Activated T-helper 9 cell treated with anti-CD3 and anti-CD28 coated beads, Interleukin-2, amount 50 U/mL, for 16 hours (primary cell): ENCODE data around the gene NRXN2.

Source experiments
- DNase-seq: peaks from one replicate; pipeline ENCODE4 v3.0.0-alpha.2; 2020; ENCODE audit warnings: low read depth

The NRXN2 gene

DNA sequence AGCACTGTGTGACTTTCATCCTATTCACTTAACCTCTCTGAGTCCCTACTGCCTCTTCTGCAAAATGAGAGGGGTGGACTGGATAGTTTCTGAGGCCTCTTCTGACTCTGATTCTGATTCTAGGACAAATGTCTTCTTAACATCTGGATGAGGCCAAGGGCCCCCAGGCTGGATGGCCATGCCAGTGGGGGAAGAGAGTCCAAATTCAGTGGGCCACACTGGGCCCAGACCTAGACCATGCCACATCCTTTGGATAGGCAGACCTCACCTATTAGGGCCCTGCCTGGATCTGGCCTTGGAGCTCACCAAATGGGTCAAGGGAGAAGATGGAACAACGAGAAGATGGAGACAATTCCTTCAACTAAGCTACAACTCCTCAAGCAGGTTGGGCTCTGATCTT, 24.6 kb downstream of the NRXN2 start:
- no peak for DNase-seq

DNA sequence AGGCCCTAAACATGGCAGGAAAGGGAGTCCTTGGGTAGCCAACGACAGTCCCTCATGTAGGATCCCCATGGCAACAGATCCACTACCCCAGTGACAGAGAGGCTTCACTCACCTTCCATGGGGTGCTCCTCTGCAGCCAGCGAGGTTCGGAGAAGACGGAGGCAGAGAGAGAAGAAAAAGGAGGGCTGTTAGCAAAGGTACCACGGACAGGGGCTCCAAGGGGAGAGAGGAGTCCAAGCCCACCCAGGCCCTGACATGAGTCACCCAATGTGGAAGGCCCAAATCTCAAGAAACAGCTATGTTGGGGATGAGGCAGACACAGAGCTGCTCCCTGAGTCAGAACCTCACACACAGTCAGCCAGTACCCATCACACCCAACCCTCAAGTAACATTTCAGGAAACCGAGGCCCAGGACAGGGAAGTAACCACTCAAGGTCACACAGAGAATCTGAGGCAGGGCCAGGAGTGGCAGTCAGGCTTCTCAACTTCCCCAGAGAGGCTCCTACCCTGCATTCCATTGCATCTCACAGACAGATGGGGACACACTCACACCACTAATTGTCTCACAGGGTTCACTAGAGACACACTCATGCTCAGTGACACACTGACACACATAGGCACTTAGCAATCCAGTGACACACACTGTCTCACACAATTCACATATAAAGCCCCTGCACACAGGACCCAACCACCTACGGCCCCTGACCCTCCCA, 25.2 kb downstream of the NRXN2 start:
- DNase-seq, result no peak

DNA sequence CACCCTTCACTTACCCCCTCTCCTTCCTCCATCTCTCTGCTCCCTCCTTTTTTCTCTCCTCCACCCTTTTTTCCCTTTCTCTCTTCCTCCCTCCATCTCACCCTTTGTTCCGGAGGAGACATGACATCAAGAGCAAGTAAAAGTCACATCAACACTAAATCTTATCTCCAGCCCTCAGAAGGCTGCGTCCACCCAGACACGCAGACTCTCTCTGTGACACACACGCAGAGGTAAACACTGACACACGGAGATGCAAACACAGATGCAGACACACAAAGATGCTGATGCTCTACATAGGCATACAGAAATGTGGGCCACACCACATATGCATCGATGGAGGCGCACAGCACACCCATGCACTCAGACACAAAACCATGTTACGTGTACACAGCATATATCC, 27.0 kb downstream of the NRXN2 start:
- no peak for DNase-seq

DNA sequence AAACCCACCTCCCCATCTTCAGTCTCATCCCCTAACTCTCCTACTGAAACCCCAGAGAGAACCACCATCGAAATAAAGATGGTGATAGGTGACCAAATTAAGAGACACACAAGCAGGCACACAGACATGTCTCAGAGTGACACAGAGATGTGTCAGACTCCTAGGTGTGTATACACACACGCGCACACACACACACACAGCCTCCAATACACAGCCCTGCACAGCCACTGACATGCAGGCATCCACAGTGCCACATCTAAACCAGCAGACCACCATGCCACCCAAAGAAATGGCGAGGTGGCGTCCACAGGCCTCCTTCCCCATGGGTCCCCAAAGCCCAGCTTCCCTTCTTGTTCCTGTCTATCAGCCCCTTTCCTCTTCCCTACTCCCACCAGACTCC, 27.4 kb downstream of the NRXN2 start:
- no peak for DNase-seq

DNA sequence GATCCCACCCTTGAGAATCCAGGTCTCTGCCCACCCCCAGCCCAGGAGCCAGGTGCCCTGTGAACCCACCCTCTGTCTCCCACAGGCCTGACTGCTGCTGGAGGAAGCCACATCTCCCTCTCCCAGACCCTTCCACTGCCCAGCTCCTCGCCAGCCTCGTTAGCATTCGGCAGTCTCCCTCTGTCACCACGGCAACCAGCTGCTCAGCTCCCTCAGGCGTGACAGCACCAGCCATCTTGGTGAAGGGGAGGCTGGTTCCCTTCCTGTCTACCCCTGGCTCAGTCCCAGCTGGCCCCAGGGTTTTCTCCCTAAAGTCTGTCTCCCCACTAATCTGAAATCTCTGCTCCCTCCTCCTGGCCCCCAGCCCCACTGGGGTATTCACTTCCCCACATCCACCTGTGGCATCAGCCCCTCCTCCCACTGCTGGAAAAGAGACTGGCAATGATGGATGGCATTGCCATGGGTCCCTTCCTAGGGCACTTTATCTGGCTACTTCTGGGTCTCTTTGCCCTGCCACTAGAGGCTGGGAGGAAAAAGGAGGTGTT, 28.1 kb downstream of the NRXN2 start:
- DNase-seq, result no peak

DNA sequence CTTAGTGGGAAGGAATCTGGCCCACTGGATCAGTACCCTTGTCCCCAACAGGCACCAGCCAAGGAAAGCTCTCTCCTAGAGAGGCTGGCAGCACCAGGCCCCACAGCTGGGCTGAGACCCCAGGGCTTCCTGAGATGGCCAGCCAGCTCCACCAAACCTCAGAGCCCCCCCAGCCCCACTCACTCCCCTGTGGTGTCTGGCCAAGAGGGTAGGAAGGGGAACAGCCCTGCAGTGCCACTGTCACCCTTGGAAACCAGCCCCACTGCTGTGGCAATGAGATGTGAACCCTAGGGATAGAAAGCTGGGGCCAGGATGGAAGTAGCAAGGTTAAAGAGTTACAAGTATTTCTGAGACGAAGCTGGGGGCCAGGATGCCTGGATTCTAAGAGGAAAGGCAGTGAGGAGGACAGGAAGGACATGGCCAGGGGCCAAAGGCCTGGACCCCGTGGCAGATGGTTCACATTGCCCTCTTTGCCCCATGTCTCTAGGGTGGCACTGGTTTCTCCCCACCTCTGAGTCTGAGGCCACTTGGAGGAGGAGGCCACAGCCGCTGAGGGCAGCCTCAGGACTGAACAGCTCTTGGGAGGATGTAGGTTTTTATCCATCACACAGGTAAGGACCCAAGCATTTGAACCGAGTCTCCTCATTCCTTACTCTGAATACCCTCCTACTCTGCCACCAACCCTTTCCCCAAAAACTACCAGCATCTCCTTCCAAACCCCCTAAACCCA, 28.8 kb downstream of the NRXN2 start:
- no peak for DNase-seq

DNA sequence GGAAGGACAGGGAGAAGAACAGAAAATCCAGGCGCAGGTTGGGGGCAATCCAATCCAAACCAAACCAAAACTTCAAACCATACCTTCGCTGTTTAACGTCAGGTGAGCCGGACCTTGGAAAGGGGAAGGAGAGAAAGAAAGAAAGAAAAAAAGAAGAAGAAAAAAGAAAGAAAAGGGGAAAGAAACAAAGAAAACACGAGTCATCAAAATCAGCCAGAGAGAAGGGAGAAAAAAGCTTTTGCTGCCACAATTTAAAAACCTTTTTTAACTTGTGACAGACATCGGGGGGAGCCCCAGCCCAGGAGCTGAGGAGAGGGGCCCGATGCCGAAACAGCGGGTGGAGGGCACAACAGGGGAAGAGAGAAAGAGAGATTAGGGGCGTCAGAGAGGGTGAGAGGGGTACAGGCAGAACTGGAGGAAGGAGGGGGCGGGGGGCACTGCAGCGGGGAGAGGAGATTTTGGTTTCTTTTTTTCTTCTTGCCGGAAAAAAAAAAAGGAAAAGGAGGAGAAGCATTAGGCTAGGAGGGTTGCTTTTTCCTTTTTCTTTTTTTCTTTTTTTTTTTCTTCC, 30.1 kb downstream of the NRXN2 start:
- no peak for DNase-seq

DNA sequence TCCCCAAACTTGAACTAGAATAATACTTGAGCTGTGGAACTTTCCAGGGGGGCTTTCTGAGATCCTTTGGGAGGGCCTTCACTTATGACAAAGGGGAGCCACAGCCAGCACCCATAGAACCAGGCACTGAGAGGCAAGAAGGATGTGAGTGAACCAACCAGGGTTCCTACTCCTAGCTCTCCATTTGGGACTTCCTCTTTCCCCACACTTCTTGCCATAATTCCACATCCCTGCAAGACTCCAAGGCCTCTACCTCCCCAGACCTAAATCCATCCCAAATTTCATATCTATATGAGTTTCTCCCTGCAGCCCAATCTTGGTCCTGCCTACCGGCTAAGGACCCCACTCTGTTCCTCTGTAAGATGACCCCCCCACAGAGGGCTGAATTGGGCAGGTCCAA, 31.5 kb downstream of the NRXN2 start:
- no peak for DNase-seq

DNA sequence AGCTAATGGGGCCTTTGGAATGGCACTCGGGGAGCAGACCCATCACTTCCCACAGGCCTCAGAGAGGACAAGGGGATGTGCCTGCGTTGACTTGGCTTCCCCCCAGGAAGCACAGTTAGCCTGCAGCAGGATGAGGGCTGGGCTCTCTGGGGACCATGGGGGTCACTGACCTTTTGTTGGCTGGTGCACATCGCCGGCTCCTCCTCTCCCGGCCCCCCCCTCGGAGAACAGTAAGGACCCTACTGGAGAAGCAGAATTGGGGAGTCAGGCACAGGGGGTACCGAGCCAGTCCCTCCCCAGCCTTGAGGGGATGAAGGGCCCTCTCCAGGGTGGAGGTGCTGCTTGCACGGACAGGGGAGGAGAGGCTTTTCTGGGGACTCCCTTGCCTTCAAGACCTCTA, 32.8 kb downstream of the NRXN2 start:
- no peak for DNase-seq

DNA sequence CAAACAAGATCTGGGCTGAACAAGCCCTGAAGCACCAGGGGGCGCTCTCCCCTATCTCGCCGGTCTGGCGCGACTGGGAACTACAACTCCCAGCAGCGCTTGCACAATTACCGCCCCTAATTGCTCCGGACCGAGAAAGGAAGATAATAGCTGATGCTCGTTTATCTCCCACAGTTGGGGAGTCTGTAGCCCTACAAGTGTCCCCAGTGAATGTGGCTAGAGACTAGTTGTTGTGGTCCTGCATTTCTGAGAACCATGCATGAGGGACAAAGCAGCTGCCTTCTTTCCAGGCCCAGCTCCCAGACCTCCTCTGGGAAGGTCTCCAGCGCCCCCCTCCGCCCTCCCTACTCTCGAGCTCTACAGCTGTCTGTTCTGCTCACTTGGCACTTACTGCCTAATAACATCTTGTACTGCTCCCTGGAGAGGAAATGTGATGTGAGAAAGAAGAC, 34.4 kb downstream of the NRXN2 start:
- DNase-seq, result peak; percentile 82

DNA sequence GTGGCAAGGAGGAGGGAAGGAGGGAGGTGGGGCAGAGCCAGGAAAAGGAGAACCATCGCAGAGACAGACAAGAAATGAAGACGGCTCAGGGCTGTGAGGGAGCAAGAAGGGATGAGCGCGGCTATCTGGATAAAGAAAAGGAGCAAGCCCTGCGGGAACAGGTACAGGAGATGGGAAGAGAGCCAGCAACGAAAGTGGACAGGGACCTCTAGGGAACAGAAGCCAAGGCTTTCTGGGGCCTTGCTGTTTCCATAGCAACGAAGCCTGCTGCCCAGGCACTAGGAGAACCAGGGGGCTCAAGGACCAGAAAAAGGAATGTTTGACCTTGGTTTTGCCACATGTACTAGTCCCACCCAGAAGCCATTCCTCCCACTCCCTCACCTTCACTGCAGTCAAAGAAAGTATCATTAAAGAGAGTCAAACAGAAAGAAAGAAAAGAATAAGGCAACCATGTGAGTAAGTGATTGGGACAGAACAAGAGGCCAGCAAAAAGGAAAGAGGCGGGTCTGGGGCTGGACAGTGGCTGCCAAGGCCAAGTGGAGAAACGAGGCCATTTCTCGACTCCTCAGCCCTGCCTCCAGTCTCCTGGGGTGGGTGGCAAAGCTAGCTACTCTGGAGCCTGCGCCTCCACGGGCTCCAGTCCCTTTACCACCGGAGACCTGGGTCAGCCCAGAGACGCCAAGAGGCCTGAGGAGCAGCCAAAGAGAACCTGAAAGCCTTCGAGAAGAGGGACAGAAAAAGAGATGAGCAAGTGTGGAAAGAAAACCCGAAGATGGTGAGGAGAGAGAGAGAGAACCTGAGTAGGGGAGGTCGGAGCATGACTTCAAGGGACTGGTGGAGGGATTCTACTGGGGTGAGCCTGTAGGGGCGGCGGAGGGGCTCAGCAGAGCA, 35.1 kb downstream of the NRXN2 start:
- no peak for DNase-seq

DNA sequence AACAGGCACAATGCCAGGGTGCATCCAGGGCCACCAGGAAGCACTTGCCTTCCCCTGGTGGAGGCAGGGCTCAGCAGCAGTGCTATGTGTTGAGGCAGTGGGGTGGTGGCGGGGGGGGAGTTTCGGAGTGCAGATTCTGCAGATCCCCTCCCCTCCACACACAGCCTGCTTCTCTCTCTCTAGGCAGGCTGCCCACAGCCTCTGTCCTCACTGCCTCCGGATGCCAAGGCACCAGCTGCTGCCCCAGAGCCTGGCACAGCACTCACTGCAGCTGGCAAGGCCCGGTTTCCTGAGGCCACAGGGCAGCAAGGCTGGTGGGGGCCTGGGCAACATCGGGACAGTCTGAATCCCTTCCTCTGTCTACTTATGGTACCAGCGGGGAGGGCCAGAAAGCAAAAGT, 35.8 kb downstream of the NRXN2 start:
- no peak for DNase-seq

DNA sequence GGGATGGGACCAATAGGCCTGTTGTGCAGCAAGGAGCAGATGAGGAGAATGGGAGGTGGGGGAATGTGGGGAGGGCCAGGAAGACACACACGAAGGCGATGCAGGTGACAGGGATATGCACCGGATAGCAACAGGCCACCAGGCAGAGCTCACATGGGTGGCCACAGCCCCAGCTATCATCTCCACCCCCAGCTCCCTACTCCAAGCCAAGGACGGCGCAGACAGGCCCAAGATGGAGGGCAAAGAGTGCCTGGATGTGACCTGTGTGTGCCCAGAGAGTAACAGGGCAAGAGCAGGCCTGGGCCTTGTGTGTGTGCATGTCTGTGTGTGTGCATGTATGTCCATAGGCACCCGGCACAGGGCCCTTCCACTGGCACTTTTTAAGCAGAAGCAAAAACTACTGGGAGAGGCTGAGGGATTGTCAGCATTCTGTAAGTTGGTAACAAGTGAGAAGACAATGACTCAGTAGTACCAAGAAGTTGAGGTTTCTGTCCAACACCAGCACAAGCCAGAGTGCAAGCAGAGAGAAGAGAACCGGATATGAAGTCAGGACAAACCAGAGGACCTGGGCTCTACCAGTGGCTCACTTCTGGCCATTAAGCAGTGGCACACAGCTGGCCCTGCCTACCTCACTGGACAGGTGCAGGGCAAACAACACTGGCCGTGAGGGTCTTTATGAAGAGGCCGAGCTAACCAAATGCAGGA, 36.4 kb downstream of the NRXN2 start:
- DNase-seq, result no peak

DNA sequence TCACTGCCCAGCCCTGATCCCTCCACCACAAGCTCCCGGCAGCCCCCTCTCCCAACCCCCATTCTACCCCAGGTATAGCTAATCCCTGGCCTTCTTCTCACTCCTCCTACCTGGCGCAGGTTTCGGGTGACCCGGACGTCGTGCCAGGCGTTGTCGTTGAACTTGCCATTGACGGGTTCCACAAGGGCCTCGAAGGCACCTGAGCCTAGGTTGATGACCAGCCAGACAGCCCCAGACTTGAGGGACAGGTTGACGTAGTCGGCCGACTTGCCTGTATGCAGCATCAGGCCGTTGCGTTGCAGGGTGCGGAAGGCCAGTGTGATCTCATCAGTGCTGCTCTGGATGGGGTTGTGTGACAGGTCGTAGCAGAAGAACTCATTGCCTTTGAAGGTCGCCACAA, 37.5 kb downstream of the NRXN2 start:
- no peak for DNase-seq

DNA sequence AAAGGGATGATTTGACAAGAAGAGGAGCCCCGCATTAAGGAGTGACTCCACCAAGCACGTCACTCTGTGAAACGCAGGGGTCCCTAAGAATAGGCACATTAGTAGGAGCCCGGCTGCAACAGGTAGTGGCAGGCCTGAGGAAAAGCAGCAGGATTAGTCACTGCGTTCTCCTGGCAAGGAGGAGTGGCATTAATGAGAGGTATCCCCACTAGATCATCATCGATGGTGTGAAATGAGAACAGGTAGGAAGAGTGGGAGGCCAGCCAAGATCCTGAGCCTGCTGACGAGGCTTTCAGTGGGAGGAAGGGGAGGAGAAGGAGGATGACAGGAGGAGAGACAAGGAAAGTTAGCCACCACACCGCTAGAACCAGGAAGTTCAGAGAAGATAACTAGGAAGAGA, 38.6 kb downstream of the NRXN2 start:
- DNase-seq, result no peak

DNA sequence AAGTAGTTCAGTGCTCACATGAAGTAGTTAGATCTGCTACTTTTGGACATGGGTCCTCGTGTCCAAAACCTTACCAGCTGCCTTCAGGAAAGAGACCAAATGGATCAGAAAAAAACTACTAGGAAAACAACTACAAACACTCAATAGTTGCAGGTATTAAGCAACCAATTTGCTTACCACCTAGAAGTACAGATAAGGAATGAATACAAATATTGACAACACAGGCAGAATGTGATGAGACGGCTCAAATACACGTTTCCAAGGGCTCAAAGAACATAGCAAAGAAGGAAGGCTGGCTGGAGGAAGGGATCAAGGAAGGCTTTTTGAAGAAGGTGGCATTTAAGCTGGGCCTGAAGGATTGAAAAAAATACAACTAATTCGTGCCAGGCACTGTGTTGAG, 41.8 kb downstream of the NRXN2 start:
- no peak for DNase-seq

DNA sequence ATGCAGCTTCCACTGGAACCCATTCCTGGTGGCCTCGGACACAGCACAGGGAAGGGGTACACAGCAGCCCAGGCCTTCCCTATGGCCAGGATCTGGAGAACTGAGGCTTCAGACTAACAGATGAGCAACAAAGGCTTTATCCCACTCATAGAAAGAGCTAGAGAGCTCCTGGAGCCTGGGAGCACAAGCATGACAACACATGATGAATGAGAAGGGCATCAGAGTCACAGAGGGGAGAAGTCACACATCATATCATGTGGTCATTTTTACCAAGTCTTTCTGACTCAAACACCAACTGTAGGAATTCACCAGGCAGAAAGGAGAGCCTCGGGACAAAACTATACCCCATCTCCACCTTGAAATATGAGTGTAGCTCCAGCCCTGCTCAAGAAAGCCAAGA, 43.2 kb downstream of the NRXN2 start:
- no peak for DNase-seq

DNA sequence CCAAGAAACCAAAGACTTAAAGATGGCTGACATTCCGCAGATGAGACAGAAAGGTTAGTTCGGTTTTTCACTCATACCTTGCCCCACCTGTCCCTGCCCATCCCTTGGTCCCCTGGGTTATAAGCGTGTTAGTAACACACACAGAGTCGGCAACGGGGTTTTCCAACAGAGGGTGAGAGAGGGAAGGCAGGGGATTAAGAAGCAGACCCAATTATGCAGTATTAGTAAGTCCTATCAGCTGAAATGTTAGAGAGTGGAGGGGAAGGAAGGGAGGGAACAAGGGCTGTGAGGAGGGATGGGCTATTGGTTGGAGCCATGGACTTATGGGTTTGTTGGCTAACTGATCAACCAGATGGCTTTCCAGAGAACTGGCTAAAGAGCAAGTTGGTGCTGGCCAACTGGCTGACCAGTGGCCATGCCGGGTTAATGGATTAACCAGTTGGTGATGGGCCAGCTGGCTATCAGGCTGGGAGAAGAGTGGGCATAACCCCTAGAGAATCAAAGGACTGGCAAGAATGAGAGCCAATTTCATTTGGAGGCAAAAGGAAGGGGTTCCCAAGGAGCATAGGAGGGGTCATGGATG, 45.5 kb downstream of the NRXN2 start:
- DNase-seq, result no peak

DNA sequence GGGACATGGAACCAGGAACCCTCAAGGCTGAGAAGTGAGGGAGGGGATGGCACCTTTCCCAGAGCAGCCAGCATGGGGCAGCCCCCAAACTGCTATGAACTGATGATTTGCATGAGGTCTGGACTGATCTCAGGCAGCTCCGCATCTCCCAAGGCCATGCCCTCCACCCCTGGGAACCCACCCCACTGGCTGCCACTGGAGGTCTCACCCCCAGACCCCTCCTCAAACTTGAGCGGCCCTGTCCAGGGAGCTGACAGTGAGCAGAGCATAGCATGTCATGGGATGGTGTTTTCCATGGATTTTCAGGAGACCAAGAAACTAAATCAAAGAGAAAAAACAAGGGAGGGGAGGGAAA, 46.8 kb downstream of the NRXN2 start:
- DNase-seq, result no peak

DNA sequence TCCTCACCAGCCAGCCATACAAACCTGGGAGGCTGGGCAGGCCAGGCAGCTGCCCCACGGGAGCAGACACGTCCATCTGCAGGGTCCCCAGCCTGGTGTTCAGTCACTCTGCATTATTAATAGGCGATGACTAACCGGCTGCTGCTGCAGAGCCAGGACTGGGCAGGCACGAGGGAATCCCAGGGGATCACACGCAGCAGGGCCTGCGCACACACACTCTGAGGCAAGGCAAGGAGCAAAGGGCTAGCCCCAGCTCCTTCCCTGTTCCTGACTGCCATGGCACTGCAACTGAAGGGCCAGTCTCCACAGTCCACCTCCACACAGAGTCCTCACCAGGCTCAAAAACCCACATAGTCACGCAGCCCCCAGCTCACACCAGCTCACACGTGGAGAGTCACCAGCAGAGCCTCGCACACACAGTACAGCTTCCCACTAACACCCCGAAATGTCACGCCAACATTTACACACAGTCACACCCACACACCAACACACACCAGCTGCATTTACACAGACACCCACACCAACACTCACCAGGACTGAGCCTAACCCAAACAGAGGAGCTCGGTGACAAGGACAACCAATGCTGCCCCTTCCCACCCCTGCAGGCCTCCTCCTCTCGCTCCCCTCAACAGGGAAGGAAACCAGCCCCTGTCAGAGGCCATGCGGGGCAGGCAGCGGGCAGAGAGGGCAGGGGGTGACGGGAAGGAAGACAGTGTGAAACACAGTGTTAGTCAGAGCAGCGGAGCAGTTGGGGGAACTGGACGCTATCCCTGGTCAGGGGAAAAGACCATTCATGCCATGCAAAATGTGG, 47.3 kb downstream of the NRXN2 start:
- no peak for DNase-seq
